Activated CD4-positive, alpha-beta memory T cell treated with anti-CD3 and anti-CD28 coated beads for 36 hours (primary cell): Measurements from ENCODE around the gene KIAA1586. TPM values are rescaled to one million over a fixed set of nuclear protein-coding genes. Genes with fewer than 3 reads are reported as not detected.
"Not testable (repeated sequence)": the region's sequence is repeated elsewhere in the genome, so short reads cannot be mapped to it uniquely, and the experiment has no call there.

Experiments
- CTCF ChIA-PET: fragments of 350-600 bp; sonication (Branson Sonifier 250); formaldehyde crosslinking; loops from one replicate; lab custom pipeline; 2021; ENCODE audit warnings: antibody characterized with exemption, inconsistent platforms; lab: Charles Lee
- POLR2A ChIA-PET: fragments of 350-600 bp; sonication (Branson Sonifier 250); formaldehyde crosslinking; loops from one replicate; lab custom pipeline; 2021; ENCODE audit warnings: antibody characterized with exemption; lab: Charles Lee
- DNase-seq: peaks from one replicate; pipeline ENCODE4 v3.0.0-alpha.2; 2020
- H3K27ac Mint-ChIP-seq: one replicate; pipeline ENCODE4 v1.8.0; 2021; ENCODE audit warnings: mixed read lengths
- H3K27me3 Mint-ChIP-seq: one replicate; pipeline ENCODE4 v1.8.0; 2021; ENCODE audit warnings: mixed read lengths
- H3K36me3 Mint-ChIP-seq: one replicate; pipeline ENCODE4 v1.8.0; 2021; ENCODE audit warnings: mixed read lengths
- H3K4me1 Mint-ChIP-seq: one replicate; pipeline ENCODE4 v1.8.0; 2021; ENCODE audit warnings: low read depth, mixed read lengths
- H3K4me3 Mint-ChIP-seq: one replicate; pipeline ENCODE4 v1.8.0; 2021; ENCODE audit warnings: mild to moderate bottlenecking, mixed read lengths
- H3K9me3 Mint-ChIP-seq: one replicate; pipeline ENCODE4 v1.8.0; 2021; ENCODE audit warnings: mixed read lengths
- intact Hi-C: fragments of 100-400 bp; cut with micrococcal nuclease; formaldehyde crosslinking; loops from one replicate; pipeline ENCODE4 v1.15.1; 2023
- total RNA-seq, 2 experiments: library from RNA; stranded (reverse); gene quantifications; one replicate each; pipeline ENCODE4 v1.2.3, GENCODE V29; 2021

KIAA1586 gene
- total RNA-seq, 2 experiments from 2014 or later: 13.7 to 15.4 TPM

GRCh38 chr6:57047257-57047585 lies 728 bp downstream of the KIAA1586 start:
- H3K27me3 Mint-ChIP-seq: peaks cover 13% of the 10 kb centered on the region

GRCh38 chr6:57047859-57048258 lies 1.4 kb downstream of the KIAA1586 start:
- Mint-ChIP-seq H3K36me3 (peaks cover 29% of the 10 kb centered on the region), H3K27ac (peak overlapping the region; percentile 23), H3K27me3 (peaks cover 13% of the 10 kb centered on the region), H3K4me1 (peaks cover 19% of the 10 kb centered on the region), H3K4me3 (peak overlapping the region; percentile 64)
- DNase-seq, POLR2A ChIA-PET, CTCF ChIA-PET, H3K9me3 Mint-ChIP-seq: not testable (repeated sequence)
- intact Hi-C loops: loop anchor here (5.0 kb wide), 1 partner anchor 174 kb away; the partner anchor contains the start of gene RAB23

More at GRCh38 chr6:57047257-57047585, 728 bp downstream of the KIAA1586 start:
- H3K4me3 Mint-ChIP-seq, DNase-seq, POLR2A ChIA-PET, H3K9me3 Mint-ChIP-seq, H3K27ac Mint-ChIP-seq, CTCF ChIA-PET: not testable (repeated sequence)
- Mint-ChIP-seq H3K36me3 (peaks cover 26% of the 10 kb centered on the region), H3K4me1 (peaks cover 19% of the 10 kb centered on the region)
- intact Hi-C loops: loop anchor here (5.0 kb wide), 1 partner anchor 175 kb away; the partner anchor contains the start of gene RAB23

- intact Hi-C loops: loop anchor here (5.0 kb wide), 1 partner anchor 174 kb away; the partner anchor contains the start of gene RAB23
- ChIA-PET CTCF (no interaction called here), POLR2A (no interaction called here)
- DNase-seq: no peak
- Mint-ChIP-seq H3K27me3 (peaks cover 10% of the 10 kb centered on the region), H3K36me3 (peaks cover 36% of the 10 kb centered on the region), H3K4me1 (peaks cover 19% of the 10 kb centered on the region), H3K4me3 (peak overlapping the region; percentile 64), H3K27ac (no peak overlapping the region), H3K9me3 (no peaks in the 10 kb centered on the region)
Measured at GRCh38 chr6:57048577-57048976, 2.1 kb downstream of the KIAA1586 start.

- POLR2A ChIA-PET: no interaction called here
- H3K36me3 Mint-ChIP-seq: peaks cover 17% of the 10 kb centered on the region
- no peaks in the 10 kb centered on the region for H3K27me3 Mint-ChIP-seq
- H3K9me3 Mint-ChIP-seq: no peaks in the 10 kb centered on the region
- CTCF ChIA-PET: no interaction called here
- H3K4me3 Mint-ChIP-seq: no peak overlapping the region
- no peaks in the 10 kb centered on the region for H3K4me1 Mint-ChIP-seq
- H3K27ac Mint-ChIP-seq: no peak overlapping the region
- DNase-seq: no peak
- intact Hi-C loops: no loop called here
Measured at GRCh38 chr6:57063847-57064246, 17.4 kb downstream of the KIAA1586 start.

GRCh38 chr6:57064809-57065208 lies 18.3 kb downstream of the KIAA1586 start:
- H3K4me1 Mint-ChIP-seq: no peaks in the 10 kb centered on the region
- CTCF ChIA-PET: no interaction called here
- POLR2A ChIA-PET: no interaction called here
- H3K4me3 Mint-ChIP-seq: no peak overlapping the region
- no peak for DNase-seq
- no peaks in the 10 kb centered on the region for H3K9me3 Mint-ChIP-seq
- H3K27me3 Mint-ChIP-seq: no peaks in the 10 kb centered on the region
- intact Hi-C loops: no loop called here
- H3K36me3 Mint-ChIP-seq: peaks cover 13% of the 10 kb centered on the region
- H3K27ac Mint-ChIP-seq: no peak overlapping the region

DNA sequence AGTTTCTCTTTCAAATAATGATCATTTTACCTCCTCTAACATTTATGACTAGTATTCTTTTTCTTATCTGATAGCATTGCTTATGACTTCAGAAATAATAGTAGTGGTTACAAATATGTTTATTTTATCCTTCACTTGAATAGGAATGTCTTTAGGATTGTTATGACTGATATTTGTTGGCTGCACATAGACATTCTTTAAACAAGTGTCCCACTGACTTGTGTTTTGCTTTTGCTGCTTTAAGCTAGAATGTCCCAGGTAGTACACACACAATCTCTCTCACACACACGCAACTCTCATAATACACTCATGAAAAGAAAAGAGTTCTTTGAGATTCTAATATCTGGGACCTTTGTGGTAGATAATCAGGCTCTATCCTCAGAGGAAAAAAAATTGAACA lies 21.6 kb downstream of the KIAA1586 start:
- H3K27me3 Mint-ChIP-seq: no peaks in the 10 kb centered on the region
- no peaks in the 10 kb centered on the region for H3K9me3 Mint-ChIP-seq
- H3K4me1 Mint-ChIP-seq: no peaks in the 10 kb centered on the region
- H3K27ac Mint-ChIP-seq: no peak overlapping the region
- CTCF ChIA-PET: no interaction called here
- peaks cover 4% of the 10 kb centered on the region for H3K36me3 Mint-ChIP-seq
- POLR2A ChIA-PET: no interaction called here
- no peak for DNase-seq
- no peak overlapping the region for H3K4me3 Mint-ChIP-seq
- intact Hi-C loops: no loop called here

GRCh38 chr6:57069228-57069627 lies 22.7 kb downstream of the KIAA1586 start:
- POLR2A ChIA-PET: no interaction called here
- Mint-ChIP-seq H3K36me3 (peaks cover 3% of the 10 kb centered on the region), H3K27ac (no peak overlapping the region), H3K27me3 (no peaks in the 10 kb centered on the region), H3K9me3 (no peaks in the 10 kb centered on the region), H3K4me3 (no peak overlapping the region), H3K4me1 (no peaks in the 10 kb centered on the region)
- intact Hi-C loops: no loop called here
- CTCF ChIA-PET: no interaction called here
- no peak for DNase-seq

DNA sequence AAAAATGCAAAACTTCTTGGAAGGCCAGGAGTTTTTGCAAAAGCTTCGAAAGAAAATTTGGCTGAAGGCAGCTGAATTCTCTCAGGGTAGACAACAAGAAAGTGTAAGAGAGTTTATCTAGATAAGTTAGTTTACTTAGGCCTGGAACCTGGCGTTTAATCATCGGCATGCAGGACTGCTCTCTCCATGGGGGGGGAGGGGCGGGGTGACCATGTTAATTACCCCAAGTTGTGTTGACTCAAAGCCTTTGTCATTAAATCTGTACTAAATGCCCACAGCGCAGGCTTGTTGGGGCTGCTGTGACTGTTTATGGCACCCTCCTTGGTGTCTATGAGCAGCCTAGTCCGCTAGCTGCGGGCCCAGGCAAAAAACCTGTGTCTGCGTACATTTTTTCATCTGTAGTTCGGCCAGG lies 23.4 kb downstream of the KIAA1586 start:
- ChIA-PET CTCF (no interaction called here), POLR2A (no interaction called here)
- H3K4me1 Mint-ChIP-seq: no peaks in the 10 kb centered on the region
- H3K27ac Mint-ChIP-seq: no peak overlapping the region
- no peaks in the 10 kb centered on the region for H3K9me3 Mint-ChIP-seq
- H3K36me3 Mint-ChIP-seq: peaks cover 3% of the 10 kb centered on the region
- no peak for DNase-seq
- H3K4me3 Mint-ChIP-seq: no peak overlapping the region
- no peaks in the 10 kb centered on the region for H3K27me3 Mint-ChIP-seq
- intact Hi-C loops: no loop called here

GRCh38 chr6:57072108-57072507 lies 25.6 kb downstream of the KIAA1586 start:
- POLR2A ChIA-PET: no interaction called here
- Mint-ChIP-seq H3K4me1 (no peaks in the 10 kb centered on the region), H3K36me3 (peaks cover 3% of the 10 kb centered on the region), H3K27me3 (no peaks in the 10 kb centered on the region), H3K9me3 (no peaks in the 10 kb centered on the region), H3K27ac (no peak overlapping the region), H3K4me3 (no peak overlapping the region)
- DNase-seq: no peak
- CTCF ChIA-PET: no interaction called here
- intact Hi-C loops: no loop called here

DNA sequence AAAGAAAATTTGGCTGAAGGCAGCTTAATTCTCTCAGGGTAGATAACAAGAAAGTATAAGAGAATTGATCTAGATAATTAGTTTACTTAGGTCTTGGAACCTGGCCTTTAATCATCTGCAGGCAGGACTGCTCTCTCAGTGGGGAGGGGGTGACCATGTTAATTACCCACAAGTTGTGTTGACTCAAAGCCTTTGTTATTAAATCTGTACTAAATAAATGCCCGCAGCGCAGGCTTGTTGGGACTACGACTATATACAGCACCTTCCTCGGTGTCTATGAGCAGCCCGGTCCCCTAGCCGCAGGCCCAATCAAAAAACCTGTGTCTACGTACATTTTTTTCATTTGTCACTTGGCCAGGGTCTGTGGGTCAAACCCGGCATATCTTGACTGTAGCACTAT lies 27.9 kb downstream of the KIAA1586 start:
- H3K4me3 Mint-ChIP-seq: no peak overlapping the region
- H3K27ac Mint-ChIP-seq: no peak overlapping the region
- H3K9me3 Mint-ChIP-seq: no peaks in the 10 kb centered on the region
- peaks cover 2% of the 10 kb centered on the region for H3K36me3 Mint-ChIP-seq
- intact Hi-C loops: no loop called here
- no peak for DNase-seq
- H3K27me3 Mint-ChIP-seq: no peaks in the 10 kb centered on the region
- CTCF ChIA-PET: no interaction called here
- no peaks in the 10 kb centered on the region for H3K4me1 Mint-ChIP-seq
- POLR2A ChIA-PET: interaction anchor here (0.5 kb wide), 1 partner anchor 8 kb away, joined by 4 read pairs; no protein-coding TSS in a partner anchor

- H3K4me1 Mint-ChIP-seq: no peaks in the 10 kb centered on the region
- DNase-seq: no peak
- intact Hi-C loops: no loop called here
- no peaks in the 10 kb centered on the region for H3K27me3 Mint-ChIP-seq
- ChIA-PET POLR2A (no interaction called here), CTCF (no interaction called here)
- H3K27ac Mint-ChIP-seq: no peak overlapping the region
- peaks cover 2% of the 10 kb centered on the region for H3K36me3 Mint-ChIP-seq
- no peak overlapping the region for H3K4me3 Mint-ChIP-seq
- no peaks in the 10 kb centered on the region for H3K9me3 Mint-ChIP-seq
Measured at GRCh38 chr6:57075092-57075491, 28.6 kb downstream of the KIAA1586 start.

- no peak overlapping the region for H3K27ac Mint-ChIP-seq
- ChIA-PET CTCF (no interaction called here), POLR2A (no interaction called here)
Measured at GRCh38 chr6:57078531-57079207, 32.2 kb downstream of the KIAA1586 start.

GRCh38 chr6:57085471-57085870 lies 39.0 kb downstream of the KIAA1586 start:
- ChIA-PET POLR2A (no interaction called here), CTCF (no interaction called here)
- peaks cover 5% of the 10 kb centered on the region for H3K4me1 Mint-ChIP-seq
- H3K4me3 Mint-ChIP-seq: no peak overlapping the region
- no peak for DNase-seq
- H3K27me3 Mint-ChIP-seq: no peaks in the 10 kb centered on the region
- H3K36me3 Mint-ChIP-seq: peaks cover 6% of the 10 kb centered on the region
- intact Hi-C loops: loop anchor here (5.0 kb wide), 1 partner anchor 133 kb away; no protein-coding TSS in a partner anchor
- H3K27ac Mint-ChIP-seq: no peak overlapping the region
- H3K9me3 Mint-ChIP-seq: no peaks in the 10 kb centered on the region

More at GRCh38 chr6:57078531-57079207, 32.2 kb downstream of the KIAA1586 start:
- no peak for DNase-seq
- no peak overlapping the region for H3K4me3 Mint-ChIP-seq
- no peaks in the 10 kb centered on the region for H3K27me3 Mint-ChIP-seq
- H3K9me3 Mint-ChIP-seq: no peaks in the 10 kb centered on the region
- H3K4me1 Mint-ChIP-seq: no peaks in the 10 kb centered on the region
- peaks cover 10% of the 10 kb centered on the region for H3K36me3 Mint-ChIP-seq
- intact Hi-C loops: no loop called here
